Stimulated activated CD4-positive, alpha-beta T cell treated with anti-CD3 and anti-CD28 coated beads, Interleukin-12 subunit alpha, Interleukin-12 subunit beta, amount 100 ng/mL, for 48 hours (primary cell): ENCODE data around the gene CD72.
"Not testable (repeated sequence)": the region's sequence is repeated elsewhere in the genome, so short reads cannot be mapped to it uniquely, and the experiment has no call there.

Experiments used
- DNase-seq, 3 donors: peaks; one replicate each; pipeline ENCODE4 v3.0.0-alpha.2; 2020; ENCODE audit warnings: low read depth in 2 of 3, low spot score in 1 of 3

The CD72 gene

DNA sequence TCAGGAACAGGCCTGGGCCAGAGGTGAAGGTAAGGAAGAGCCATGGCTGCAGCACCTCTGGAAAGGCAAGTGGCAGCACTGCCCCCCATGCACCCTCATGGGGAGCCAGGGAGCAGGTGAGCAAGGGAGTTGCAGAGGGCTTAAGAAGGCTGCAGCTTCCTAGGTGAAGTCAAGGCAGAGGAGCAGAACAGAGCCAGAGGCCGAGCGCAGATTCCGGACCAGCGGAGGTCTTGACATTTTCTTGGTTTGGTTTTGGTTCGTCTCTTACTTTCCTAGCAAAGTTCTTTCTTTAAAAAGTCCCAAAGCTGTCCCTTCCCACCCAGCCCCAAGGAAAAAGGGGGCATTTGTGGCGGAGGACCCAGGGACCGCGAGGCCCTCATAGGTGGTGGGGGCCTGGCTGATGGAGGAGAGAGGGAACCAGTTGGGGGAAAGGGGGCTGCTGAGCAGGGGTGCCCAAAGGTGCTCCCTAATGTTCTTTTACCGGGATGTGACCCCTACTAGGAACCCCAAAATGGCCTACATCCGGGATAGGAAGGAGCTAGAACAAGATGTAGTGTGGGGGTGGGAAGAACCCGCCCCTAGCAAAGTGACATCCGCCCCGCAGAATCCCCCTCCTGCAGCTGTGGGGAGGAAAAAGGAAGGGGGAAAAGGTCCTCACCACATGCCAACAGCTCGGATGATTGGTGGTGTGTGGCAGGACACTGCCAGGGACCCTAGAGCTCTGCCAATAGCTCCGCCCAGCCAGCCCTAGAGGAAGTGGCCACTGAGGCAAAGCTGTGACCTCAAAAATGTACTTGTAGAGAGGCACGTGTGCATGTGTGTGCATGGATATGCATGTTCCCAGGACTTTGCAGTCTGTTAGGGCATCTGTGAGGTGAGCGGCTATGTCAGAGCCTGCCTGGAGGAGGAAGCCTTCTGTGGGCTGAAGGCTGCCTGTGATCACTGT, 914 bp upstream of the CD72 start:
- DNase-seq = peak; percentile 7 to 44 (median 21)

DNA sequence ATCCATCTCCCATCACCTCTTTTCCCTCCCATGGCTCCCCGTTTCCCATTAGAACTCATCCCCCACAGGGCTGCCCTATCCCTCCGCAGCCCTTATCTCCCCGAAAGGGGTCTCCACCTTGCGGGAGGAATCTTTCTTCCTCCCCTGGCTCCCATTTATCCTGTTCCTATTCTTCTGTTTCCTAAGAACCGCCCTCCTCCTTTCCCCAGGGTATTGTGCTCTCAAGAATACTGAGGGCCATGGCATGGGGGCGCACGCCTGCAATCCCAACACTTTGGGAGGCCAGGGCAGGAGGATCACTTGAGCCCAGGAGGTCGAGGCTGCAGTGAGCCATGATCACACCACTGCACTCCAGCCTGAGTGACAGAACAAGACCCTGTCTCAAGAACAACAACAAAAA, 665 bp downstream of the CD72 start:
- no peak for DNase-seq

DNA sequence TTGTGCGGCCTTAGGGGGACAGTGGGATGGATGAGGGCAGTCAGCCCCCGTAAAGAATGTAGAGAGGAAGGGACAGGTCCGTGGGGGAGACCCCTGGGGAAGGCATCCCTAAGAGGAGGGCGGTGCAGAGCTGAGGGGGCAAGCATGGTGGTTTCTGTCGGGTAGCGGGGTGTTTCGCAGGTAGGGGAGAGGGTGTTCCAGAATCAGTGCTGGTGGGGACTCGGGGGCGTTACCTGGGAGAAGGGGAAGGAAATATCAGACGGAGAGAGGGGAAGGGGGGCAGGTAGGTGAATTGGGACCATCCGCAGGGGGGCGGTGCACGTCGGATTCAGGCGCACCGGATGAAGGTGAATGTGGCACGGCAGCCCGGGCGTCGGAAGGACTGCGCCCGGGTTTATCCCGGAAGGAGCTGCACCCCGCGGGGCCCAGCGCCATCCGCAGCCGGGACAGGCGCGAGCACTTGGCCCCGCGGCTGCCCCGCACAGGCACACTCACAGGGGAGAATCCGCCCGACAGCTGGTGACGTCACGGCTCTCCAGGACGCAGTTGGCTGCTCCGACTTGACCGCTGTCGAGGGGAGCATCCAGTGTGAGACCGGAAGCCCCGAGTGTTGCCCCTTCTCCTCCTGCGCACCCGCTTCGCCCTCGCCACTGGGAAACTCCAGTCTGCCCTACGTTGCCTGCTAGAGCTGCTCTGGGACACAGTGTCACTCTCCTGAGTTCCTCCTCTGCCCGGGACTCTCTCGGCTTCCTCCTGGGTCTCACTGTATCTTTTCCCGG, 1.3 kb downstream of the CD72 start:
- DNase-seq = peak; percentile 31 to 53 (median 44)

DNA sequence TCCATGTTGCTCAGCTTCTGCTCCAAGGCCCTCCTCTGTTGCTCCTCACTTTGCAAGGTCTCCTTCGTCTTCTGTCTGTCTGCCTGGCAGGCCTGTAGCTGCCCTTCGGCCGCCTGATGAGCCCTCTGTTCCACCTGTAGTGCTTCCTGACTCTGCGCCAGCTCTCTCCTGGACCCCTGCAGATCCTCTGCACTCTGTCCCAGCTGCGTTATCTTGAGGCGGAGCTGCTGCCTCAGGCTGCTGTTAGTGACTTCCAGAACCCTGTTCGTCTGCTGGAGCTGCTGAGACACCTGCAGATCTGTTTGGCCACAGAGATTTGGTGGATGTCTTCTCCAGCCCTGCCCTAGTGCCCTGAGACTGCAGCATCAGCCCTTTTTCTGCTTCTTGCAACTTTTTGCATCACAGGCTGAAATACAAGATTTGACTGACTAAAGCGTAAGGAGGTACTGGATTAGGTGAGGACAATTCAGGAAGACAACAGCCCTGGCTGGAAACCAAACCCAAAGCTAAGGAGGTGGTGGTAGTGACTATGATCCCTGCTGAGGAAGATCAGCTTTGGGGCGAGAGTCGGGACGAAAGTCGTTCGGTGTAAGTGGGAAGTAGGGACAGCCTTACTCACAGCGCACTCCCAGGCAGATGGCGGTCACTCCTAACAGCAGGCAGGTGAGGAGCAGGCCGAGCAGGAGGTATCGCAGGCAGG, 2.1 kb downstream of the CD72 start:
- no peak for DNase-seq

DNA sequence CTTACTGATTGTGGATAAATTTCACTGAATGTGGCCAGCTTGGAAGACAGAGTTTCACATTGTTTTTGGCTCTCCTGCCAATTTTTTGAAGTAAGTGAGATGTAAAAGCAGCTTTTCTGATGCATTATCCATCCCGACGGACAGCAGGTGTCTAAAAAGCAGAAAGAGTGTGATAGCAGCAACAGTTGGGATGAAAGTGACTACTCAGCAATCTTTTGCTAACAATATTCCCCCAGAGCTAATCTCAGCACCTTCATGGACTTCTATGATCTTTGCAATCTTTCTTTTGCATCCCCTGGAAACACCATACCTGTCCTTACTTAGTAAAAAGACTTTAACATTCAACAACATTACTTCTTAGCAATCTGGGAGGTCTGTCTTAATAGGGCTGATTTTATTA, 5.4 kb downstream of the CD72 start:
- DNase-seq = no peak

DNA sequence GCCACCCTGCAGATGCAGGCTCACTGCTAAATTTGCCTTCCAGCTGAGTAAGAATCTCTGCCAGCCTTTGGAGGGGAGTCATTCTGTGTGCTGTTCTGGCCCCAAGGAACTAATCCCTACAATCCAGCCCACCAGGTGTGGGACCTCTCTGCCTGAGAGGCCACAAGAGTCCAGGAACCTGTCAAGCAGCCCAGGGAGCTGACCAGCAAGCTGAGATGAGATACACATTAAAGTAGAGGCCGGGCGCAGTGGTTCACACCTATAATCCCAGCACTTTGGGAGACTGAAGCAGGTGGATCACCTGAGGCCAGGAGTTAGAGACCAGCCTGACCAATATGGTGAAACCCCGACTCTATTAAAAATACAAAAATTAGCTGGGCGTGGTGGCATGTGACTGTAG, 6.1 kb downstream of the CD72 start:
- DNase-seq = not testable (repeated sequence)

DNA sequence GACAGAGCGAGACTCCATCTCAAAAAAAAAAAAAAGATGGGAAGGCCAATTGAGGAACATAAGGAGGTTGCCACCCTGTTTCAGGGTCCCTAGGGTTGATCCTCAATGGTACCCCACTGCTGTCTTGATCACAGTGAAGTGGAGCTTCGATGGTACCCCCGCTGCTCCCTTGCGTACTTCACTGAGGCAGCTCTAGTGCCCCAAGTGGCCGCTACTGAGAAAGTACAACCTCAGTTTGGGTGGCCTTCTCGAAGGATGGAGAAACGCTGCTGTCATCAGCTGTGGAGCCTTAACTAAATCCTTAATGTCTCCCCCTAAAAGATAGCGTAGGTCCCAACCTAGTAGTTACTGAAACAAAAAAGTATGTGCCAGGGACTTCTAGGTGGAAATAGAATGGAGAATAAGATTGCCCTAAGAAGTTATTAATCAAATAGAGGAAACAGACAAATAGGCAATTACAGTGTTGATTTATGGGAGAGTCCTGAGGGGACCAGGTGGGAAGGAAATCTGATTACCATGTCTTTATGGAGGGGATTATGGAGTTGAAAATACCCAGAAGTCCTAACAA, 6.9 kb downstream of the CD72 start:
- DNase-seq = peak; percentile 32 to 46 (median 43)

DNA sequence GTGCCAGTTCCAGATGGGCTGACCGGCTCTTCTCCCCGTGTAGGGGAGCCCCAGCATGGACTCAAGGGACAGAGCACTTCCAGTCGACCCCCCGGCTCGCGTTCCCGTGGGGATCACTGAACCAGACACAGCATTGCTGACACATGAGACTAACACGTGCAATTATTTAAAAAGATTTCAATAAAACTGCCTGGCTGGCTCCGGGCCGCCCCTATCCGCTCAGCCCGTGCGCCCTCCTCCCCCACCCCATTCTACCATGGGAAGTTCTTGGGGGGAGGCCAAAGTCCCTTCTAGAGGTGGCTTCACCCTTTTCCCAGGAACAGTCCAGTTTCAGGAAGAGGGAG, 8.4 kb downstream of the CD72 start:
- no peak for DNase-seq

DNA sequence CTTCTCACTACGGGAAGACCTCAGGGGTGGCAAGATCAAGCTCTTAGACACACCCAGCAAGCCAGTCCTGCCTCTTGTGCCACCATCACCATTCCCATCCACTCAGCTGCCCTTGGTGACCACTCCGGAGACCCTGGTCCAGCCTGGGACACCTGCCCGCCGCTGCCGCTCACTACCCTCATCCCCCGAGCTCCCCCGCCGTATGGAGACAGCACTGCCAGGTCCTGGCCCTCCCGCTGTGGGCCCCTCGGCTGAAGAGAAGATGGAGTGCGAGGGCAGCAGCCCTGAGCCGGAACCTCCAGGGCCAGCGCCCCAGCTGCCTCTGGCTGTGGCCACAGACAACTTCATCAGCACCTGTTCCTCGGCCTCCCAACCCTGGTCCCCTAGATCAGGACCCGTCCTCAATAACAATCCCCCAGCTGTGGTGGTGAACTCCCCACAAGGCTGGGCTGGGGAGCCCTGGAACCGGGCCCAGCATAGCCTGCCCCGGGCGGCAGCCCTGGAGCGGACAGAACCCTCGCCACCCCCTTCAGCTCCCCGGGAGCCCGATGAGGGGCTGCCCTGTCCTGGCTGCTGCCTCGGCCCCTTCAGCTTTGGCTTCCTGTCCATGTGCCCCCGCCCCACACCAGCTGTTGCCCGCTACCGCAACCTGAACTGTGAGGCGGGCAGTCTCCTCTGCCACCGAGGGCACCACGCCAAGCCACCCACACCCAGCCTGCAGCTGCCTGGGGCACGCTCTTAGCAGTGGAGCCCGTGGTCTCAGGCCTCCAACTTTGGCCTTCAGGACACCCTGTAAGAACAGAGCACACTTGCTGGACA, 9.0 kb downstream of the CD72 start:
- DNase-seq = no peak

DNA sequence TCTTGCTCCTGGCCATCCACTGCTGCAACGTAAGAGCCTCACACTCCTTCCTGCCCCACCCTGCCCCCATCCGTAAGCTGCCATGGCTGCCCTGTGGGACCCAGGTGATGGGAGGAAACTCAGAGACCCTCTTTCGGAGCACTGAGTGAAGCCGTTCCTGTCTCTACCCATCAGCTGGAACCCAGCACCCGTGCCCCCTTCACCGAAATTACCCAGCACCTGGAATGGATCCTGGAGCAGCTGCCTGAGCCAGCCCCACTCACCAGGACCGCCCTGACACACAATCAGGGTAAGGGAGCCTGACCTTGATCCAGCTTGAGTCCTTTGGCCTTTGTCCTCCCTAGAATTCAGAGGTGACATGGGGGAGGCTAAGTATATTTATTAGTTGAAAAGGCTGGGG, 10.0 kb downstream of the CD72 start:
- no peak for DNase-seq

DNA sequence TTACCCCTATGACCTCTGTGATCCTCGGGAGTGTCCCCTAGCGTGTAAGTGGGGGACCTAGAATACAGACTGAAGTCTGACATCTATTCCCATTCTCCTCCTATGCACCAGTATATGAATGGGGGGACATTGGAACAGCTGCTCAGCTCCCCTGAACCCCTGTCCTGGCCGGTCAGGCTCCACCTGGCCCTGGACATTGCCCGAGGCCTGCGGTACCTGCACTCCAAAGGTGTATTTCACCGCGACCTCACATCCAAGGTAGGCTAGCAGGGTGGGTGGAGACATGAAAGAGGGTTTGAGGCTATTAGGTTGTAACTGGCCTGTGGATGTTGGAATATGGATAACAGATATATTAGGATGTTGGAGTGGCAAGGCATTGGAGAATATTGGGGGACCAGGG, 11.5 kb downstream of the CD72 start:
- DNase-seq = no peak

DNA sequence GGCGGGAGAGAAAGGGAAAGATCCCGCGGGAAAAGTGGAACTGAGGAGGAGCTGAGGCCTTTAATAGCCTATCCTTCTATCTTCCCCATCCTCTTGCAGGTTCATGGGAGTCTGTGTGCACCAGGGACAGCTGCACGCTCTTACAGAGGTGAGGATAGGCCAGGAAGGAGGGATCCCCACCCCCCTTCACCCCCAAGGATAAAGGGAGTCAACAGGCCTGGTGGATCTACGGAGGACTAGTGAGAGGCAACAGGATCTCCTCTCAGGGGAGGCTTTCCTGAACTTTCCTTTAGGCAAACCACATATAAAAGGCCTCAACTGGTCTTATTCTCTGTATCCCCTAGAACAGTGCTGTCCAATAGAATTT, 12.1 kb downstream of the CD72 start:
- DNase-seq = no peak

DNA sequence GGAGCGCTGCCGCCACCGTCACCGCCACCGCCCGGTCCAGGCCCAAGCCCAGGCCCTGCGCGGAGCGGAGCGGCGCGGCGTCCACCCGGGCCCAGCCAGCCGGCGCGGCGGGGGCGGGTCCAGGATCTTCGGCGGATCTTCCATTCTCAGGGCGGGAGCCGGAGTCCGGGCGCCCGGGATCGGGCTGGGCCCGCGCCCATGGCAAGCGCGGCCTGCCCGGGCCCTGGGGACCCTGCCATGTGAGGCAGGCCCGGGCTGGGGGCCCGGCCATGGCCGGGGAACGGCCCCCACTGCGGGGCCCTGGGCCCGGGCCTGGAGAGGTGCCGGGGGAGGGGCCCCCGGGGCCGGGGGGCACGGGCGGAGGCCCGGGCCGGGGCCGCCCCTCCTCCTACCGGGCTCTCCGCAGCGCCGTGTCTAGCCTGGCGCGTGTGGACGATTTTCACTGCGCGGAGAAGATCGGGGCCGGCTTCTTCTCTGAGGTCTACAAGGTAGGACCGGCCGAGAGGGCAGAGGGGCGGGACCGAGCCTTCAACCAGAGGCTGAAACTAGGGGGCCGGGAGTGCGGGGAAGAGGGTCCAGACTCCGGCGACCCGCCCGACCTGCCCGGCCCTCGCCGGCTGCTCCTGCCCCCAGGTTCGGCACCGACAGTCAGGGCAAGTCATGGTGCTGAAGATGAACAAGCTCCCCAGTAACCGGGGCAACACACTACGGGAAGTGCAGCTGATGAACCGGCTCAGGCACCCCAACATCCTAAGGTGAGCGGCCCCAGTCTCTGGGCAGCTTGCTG, 12.7 kb downstream of the CD72 start:
- DNase-seq = peak in 1 of 3 donors; percentile 16

DNA sequence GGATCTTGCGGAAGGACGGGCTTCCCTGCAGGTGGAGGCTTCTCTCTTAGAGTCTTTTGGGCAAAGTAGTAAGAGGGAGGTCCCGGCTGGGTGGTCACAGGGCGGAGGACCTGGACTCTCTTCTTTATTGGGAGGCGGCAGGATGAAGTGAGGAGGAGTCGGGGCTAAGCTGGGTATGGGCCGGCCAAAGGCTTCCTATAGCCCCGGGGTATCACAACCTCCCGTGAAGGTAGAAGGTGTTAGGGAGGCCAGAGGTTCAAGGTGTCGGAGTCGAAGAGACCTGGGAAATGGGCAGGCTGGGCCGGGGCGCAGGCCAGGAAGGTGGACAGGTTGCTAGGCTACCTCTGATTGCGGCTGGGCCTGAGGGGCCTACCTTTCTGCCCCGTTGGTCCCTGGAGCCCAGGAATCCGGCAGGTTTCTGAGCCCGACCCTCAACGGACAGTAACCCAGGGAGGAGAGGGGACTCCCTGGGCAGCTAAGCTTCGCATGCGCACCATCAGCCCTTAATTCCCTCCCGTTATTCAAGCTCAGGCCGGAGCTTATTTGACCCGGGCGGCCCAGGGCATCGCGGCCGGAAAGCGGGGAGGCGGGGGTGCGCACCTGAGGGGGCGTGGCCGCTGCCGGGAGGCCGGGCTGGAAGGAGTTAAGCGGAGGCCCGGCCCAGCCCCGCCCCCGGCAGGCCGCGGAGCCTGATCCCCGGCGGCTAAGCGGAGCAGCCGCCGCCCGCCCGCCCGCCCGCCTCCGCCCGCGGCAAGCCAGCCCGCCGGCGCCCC, 13.4 kb downstream of the CD72 start, which contains the start of gene TESK1:
TSS of gene TESK1 (plus strand) at position 685 of the 773 bp plus-strand sequence. CDS start 358 bp downstream, outside the sequence.
- peak; percentile 67 to 86 (median 72) for DNase-seq

DNA sequence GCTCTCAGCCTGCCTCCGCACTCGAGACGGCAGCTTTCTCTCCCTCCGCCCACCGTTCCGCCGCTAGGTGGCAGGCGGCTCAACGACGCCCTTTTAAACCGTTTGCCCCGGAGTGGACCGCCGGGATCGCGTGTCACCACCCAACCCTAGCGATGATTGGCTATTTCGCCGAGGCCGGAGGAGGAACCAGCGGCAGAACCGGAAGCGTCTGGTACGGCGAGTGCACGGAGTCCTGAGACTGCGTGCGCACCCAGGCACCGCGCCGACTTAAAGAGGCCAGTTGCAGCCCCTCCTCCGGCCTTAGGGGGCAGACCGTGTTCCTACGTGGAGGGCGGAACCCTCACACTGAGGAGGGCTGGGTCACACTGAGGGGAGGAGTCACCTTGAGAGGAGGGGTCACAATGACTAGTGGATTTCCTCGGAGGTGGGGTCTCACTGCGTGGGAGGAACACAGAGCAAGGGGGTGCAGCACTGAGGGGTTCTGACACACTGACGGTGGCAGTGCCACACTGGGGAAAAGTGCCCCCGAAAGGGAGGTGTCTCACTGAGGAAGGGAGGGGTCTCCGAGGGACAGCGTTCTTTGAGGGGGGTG, 14.1 kb downstream of the CD72 start:
- DNase-seq = peak; percentile 97 to 100 (median 99)

DNA sequence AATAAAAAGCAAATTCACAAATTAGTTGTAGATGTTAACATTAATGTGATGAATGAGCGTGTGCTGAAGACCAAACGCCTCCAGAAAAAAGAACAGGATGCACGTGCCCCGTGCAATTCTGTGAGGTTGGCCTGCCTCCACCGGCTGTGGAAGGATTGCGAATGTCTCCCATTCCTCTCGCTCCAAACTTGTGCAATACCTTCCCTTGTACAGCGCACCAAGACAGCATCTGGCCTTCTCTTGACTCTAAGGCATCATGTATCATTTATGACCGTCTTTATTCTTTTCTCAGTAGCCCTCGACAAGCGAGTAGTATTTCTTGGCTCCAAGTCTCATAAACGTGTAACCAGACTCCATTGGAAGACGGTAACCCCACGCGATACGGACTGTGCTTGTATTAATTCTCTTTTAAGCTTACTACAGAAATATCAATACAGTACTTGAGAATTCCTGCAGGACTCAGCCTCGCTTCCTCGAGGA, 14.7 kb downstream of the CD72 start:
- DNase-seq = no peak

DNA sequence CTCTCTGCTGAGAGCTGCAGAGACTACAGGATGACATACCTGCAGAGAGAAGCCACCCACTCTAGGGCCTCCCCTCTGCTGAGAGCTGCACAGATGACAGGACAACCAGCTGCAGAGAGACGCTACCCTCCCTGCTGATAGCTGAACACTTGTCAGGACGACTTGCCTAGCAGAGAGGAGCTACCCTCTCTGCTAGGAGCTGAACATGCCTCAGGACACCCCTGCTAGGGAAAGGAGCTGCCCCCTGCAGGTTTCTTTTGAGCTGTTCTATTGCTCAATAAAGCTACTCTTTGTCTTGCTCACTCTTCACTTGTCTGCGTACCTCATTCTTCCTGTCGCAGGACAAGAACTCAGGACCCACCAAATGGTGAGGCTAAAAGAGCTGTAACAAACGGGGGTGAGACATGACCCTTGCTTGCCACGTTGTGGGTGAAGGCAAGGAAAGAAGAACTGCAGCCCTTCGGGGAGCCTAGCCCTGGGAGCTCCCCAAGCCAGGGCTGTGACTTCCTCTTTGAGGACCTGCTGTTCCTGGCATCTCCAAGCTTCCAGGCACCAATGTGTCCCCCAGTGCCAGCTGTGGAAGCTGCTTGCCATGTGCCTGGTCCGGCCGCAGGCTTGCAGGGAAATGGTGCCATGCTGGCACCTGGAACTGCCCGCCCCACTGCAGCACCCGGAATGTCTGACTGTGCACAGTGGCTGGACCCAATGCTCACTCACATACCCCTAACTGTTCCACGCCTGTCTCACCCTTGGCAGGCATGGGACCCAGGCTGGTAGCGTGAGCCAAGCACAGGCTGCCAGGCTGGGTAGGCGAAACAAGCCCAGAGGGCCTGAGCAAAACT, 18.2 kb downstream of the CD72 start:
- no peak for DNase-seq
